ENCODE data around the gene KDM3A. TPM values are rescaled to one million over a fixed set of nuclear protein-coding genes. Genes with fewer than 3 reads are reported as not detected.

KDM3A gene
- total and polyA plus RNA-seq, 2 of the 8 experiments (the other 6 are each of a cell fraction or from before 2014, with no cell fraction given), result 15.8 to 29.2 TPM

DNA sequence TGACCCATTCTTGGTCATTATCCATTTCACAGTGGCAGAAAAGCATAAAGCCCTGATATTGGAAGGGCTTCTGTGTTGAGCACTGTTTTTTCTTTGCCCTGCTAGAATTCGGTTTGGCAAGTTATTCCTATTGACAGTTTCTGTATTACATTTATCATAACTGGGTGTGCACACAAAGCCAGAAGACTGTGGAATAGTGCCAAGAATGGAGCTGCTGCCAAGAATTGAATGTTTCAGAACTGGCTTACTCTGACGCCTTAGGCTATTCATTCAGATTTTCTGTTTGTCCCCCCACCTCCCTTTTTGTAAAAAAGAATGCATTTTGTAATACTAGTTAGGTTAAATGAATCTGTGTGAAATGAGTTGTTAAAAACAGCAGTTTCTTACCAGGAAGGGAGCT is 12.7 kb downstream of the KDM3A start:
- no peak overlapping the region for H2AK5ac ChIP-seq (ENCODE audit: low read depth, low read length)
- no peak for DNase-seq (ENCODE audit: low read depth in 1 of 2, low spot score in 2 of 2)
- H3K79me2 ChIP-seq (ENCODE audit: control insufficient read depth in 1 of 2, insufficient read depth in 2 of 2, low read length in 2 of 2), result peaks cover 0 to 10% of the 10 kb centered on the region in 2 experiments; a peak in 1 of 4 replicates
- no peak overlapping the region for H3K4ac ChIP-seq (replicated peaks; ENCODE audit: insufficient read length, low read depth, low read length)
- ChIA-PET CTCF (ENCODE audit: partially characterized antibody) (no interaction called here), POLR2A (ENCODE audit: partially characterized antibody) (interaction anchor here (1.0 to 1.3 kb wide), 2 partner anchors 12 to 14 kb away, joined by 4 to 5 read pairs; no protein-coding TSS in a partner anchor)
- H3K4me1 ChIP-seq (replicated peaks in 1 of 4; ENCODE audit: control insufficient read depth in 3 of 4, insufficient read depth in 4 of 4, low read length in 3 of 4), result no peaks in the 10 kb centered on the region
- no peak overlapping the region for H2BK15ac ChIP-seq (ENCODE audit: low read length)
- H3K23me2 ChIP-seq (ENCODE audit: low read depth, low read length), result no peaks in the 10 kb centered on the region
- H3K27ac ChIP-seq (ENCODE audit: low read depth, low read length), result no peak overlapping the region
- H2BK5ac ChIP-seq (ENCODE audit: low read depth, low read length), result no peak overlapping the region
- H3K4me3 ChIP-seq (ENCODE audit: extremely low read depth in 1 of 4, insufficient read depth in 2 of 4, low read depth in 3 of 4, low read length in 4 of 4), result no peak overlapping the region
- H3K36me3 ChIP-seq (ENCODE audit: control insufficient read depth in 2 of 4, insufficient read depth in 4 of 4, low read length in 3 of 4), result peaks cover 17 to 72% (median 32%) of the 10 kb centered on the region in 4 experiments; a peak in 6 of 8 replicates
- no peak overlapping the region for H3K9ac ChIP-seq (replicated peaks in 1 of 4; ENCODE audit: extremely low read depth in 1 of 4, low read depth in 3 of 4, low read length in 3 of 4)
- H2BK20ac ChIP-seq (ENCODE audit: low read length), result no peak overlapping the region
- no peak overlapping the region for H4K91ac ChIP-seq (replicated peaks; ENCODE audit: insufficient read length, low read length)
- no peaks in the 10 kb centered on the region for H4K20me1 ChIP-seq (replicated peaks in 1 of 2; ENCODE audit: control insufficient read depth in 1 of 2, insufficient read depth in 2 of 2, low read length in 2 of 2)
- H3K79me1 ChIP-seq (ENCODE audit: low read depth, low read length), result no peaks in the 10 kb centered on the region
- no peak overlapping the region for H2BK120ac ChIP-seq (replicated peaks; ENCODE audit: low read depth, low read length)
- H2BK12ac ChIP-seq (ENCODE audit: low read depth, low read length), result no peak overlapping the region
- H4K8ac ChIP-seq (ENCODE audit: extremely low read depth, insufficient read depth, low read length), result no peak overlapping the region
- H3K9me3 ChIP-seq (ENCODE audit: insufficient read depth in 2 of 2, low read depth in 1 of 2, low read length in 1 of 2), result no peaks in the 10 kb centered on the region
- no peaks in the 10 kb centered on the region for H3K27me3 ChIP-seq (replicated peaks in 1 of 4; ENCODE audit: control insufficient read depth in 3 of 4, extremely low read depth in 1 of 4, insufficient read depth in 3 of 4, low read length in 3 of 4)
- no peak overlapping the region for H3K18ac ChIP-seq (ENCODE audit: extremely low read depth, low read length)
- H3K4me2 ChIP-seq (ENCODE audit: insufficient read depth in 1 of 2, low read depth in 2 of 2, low read length in 2 of 2), result no peak overlapping the region
- H3K23ac ChIP-seq (ENCODE audit: insufficient read length), result no peak overlapping the region
- WGBS, 2 experiments (ENCODE audit: extremely low coverage in 1 of 2, insufficient coverage in 1 of 2, insufficient read length in 1 of 2, insufficient replicate concordance in 2 of 2, low coverage in 1 of 2, low lambda C conversion rate in 2 of 2, missing lambda C conversion rate in 1 of 2), result 89% methylated on average over 2 of the region's 2 CpGs; no CpG with 5 or more reads in 1 of the 2 experiments
- H3K14ac ChIP-seq (ENCODE audit: insufficient read length), result no peak overlapping the region
- FAIRE-seq, result no peak
- no peak overlapping the region for H3K56ac ChIP-seq (replicated peaks; ENCODE audit: insufficient read length, low read depth, low read length)
- H2AFZ ChIP-seq (ENCODE audit: low read length), result no peak overlapping the region
- H4K5ac ChIP-seq (ENCODE audit: insufficient read length, low read depth, low read length), result no peak overlapping the region
- TF ChIP-seq SP4 (IDR thresholded peaks at IDR 0.05; ENCODE audit: low read length), result no peak
- no peak for TF ChIP-seq E2F6 (IDR thresholded peaks at IDR 0.05)
- TF ChIP-seq RBBP5 (IDR thresholded peaks at IDR 0.05; ENCODE audit: borderline replicate concordance, low read depth, low read length), result no peak
- TF ChIP-seq, protein P1, sequence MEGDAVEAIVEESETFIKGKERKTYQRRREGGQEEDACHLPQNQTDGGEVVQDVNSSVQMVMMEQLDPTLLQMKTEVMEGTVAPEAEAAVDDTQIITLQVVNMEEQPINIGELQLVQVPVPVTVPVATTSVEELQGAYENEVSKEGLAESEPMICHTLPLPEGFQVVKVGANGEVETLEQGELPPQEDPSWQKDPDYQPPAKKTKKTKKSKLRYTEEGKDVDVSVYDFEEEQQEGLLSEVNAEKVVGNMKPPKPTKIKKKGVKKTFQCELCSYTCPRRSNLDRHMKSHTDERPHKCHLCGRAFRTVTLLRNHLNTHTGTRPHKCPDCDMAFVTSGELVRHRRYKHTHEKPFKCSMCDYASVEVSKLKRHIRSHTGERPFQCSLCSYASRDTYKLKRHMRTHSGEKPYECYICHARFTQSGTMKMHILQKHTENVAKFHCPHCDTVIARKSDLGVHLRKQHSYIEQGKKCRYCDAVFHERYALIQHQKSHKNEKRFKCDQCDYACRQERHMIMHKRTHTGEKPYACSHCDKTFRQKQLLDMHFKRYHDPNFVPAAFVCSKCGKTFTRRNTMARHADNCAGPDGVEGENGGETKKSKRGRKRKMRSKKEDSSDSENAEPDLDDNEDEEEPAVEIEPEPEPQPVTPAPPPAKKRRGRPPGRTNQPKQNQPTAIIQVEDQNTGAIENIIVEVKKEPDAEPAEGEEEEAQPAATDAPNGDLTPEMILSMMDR (IDR thresholded peaks at IDR 0.05; ENCODE audit: control extremely low read depth in 1 of 3, insufficient read depth in 1 of 3, low read depth in 1 of 3, low read length in 3 of 3), result no peak
- no peak for TF ChIP-seq JUND (IDR thresholded peaks at IDR 0.05; ENCODE audit: low read length)
- no peak for TF ChIP-seq SP2 (IDR thresholded peaks at IDR 0.05; ENCODE audit: low read length)
- TF ChIP-seq BCL11A (IDR thresholded peaks at IDR 0.05; ENCODE audit: low read depth in 2 of 2, low read length in 2 of 2), result no peak
- TF ChIP-seq YY1 (IDR thresholded peaks at IDR 0.05; ENCODE audit: low read depth, low read length), result no peak
- TF ChIP-seq POLR2A (IDR thresholded peaks at IDR 0.05; ENCODE audit: control extremely low read depth in 1 of 2, low read depth in 2 of 2, low read length in 2 of 2), result no peak
- TF ChIP-seq CBX8 (IDR thresholded peaks at IDR 0.05; ENCODE audit: borderline replicate concordance, low read depth, low read length), result no peak
- TF ChIP-seq NANOG (IDR thresholded peaks at IDR 0.05; ENCODE audit: insufficient read depth, low read depth, low read length, poor library complexity, severe bottlenecking), result no peak
